Fibroblast of skin of left biceps (primary cell): ENCODE data around the gene LRRN1.
"Not testable (repeated sequence)": the region's sequence is repeated elsewhere in the genome, so short reads cannot be mapped to it uniquely, and the experiment has no call there.

Experiments used
- DNase-seq, 2 experiments: peaks; one replicate each; pipeline ENCODE4 v3.0.0-alpha.2; 2013; ENCODE audit warnings: low read depth in 2 of 2

LRRN1 gene

GRCh38 chr3:3806856-3807255 lies 7.6 kb downstream of the LRRN1 start:
- no peak for DNase-seq

GRCh38 chr3:3813013-3813412 lies 13.8 kb downstream of the LRRN1 start:
- DNase-seq: no peak

- no peak for DNase-seq
Measured at GRCh38 chr3:3815206-3815605, 16.0 kb downstream of the LRRN1 start.

GRCh38 chr3:3816034-3816433 lies 16.8 kb downstream of the LRRN1 start:
- no peak for DNase-seq

- DNase-seq: no peak
Measured at GRCh38 chr3:3817865-3818264, 18.6 kb downstream of the LRRN1 start.

GRCh38 chr3:3821777-3822176 lies 22.5 kb downstream of the LRRN1 start:
- DNase-seq: no peak

- no peak for DNase-seq
Measured at GRCh38 chr3:3825035-3825434, 25.8 kb downstream of the LRRN1 start.

- DNase-seq: no peak
Measured at GRCh38 chr3:3826521-3826920, 27.3 kb downstream of the LRRN1 start.

- no peak for DNase-seq
Measured at GRCh38 chr3:3827111-3827510, 27.9 kb downstream of the LRRN1 start.

GRCh38 chr3:3828417-3828816 lies 29.2 kb downstream of the LRRN1 start:
- DNase-seq: not testable (repeated sequence)

GRCh38 chr3:3836845-3837244 lies 37.6 kb downstream of the LRRN1 start:
- no peak for DNase-seq

GRCh38 chr3:3842356-3842755 lies 43.1 kb downstream of the LRRN1 start:
- DNase-seq: no peak

GRCh38 chr3:3847994-3848922 lies 49.0 kb downstream of the LRRN1 start:
- DNase-seq: no peak

- no peak for DNase-seq
Measured at GRCh38 chr3:3848923-3849275, 49.7 kb downstream of the LRRN1 start.

- DNase-seq: no peak
Measured at GRCh38 chr3:3851621-3852323, 52.5 kb downstream of the LRRN1 start.

GRCh38 chr3:3853544-3853943 lies 54.3 kb downstream of the LRRN1 start:
- DNase-seq: no peak

- DNase-seq: no peak
Measured at GRCh38 chr3:3855056-3855455, 55.8 kb downstream of the LRRN1 start.

GRCh38 chr3:3860235-3860634 lies 61.0 kb downstream of the LRRN1 start:
- DNase-seq: no peak

- DNase-seq: no peak
Measured at GRCh38 chr3:3862534-3862933, 63.3 kb downstream of the LRRN1 start.

GRCh38 chr3:3875491-3875890 lies 76.3 kb downstream of the LRRN1 start:
- DNase-seq: no peak

GRCh38 chr3:3881050-3881449 lies 81.8 kb downstream of the LRRN1 start:
- no peak for DNase-seq

GRCh38 chr3:3887311-3887710 lies 88.1 kb downstream of the LRRN1 start:
- not testable (repeated sequence) for DNase-seq

- no peak for DNase-seq
Measured at GRCh38 chr3:3893590-3893989, 94.4 kb downstream of the LRRN1 start.
